HG02798 (cell line): ENCODE results near the gene MAN1C1.
"Not testable (repeated sequence)": the region's sequence is repeated elsewhere in the genome, so short reads cannot be mapped to it uniquely, and the experiment has no call there.

Source experiments
- ATAC-seq: cut with Tn5 transposase; IDR thresholded peaks from one replicate; pipeline ENCODE4 v1.9.1; 2021; ENCODE audit warnings: mild to moderate bottlenecking; ENCODE audit not compliant: unreplicated experiment, poor library complexity

The MAN1C1 gene

GRCh38 chr1:25729045-25729444 is 112.5 kb downstream of the MAN1C1 start:
- no peak for ATAC-seq

- no peak for ATAC-seq
These were observed 113.4 kb downstream of the MAN1C1 start for GRCh38 chr1:25729790-25730644.

GRCh38 chr1:25731148-25731547 is 114.6 kb downstream of the MAN1C1 start:
- no peak for ATAC-seq

- no peak for ATAC-seq
These were observed 115.2 kb downstream of the MAN1C1 start for GRCh38 chr1:25731626-25732370.

GRCh38 chr1:25732821-25733220 is 116.2 kb downstream of the MAN1C1 start:
- ATAC-seq = no peak

- no peak for ATAC-seq
These were observed 116.7 kb downstream of the MAN1C1 start for GRCh38 chr1:25733271-25733670.

GRCh38 chr1:25734991-25735390 is 118.4 kb downstream of the MAN1C1 start:
- ATAC-seq = not testable (repeated sequence)

GRCh38 chr1:25735956-25736529 is 119.5 kb downstream of the MAN1C1 start:
- ATAC-seq = no peak

- ATAC-seq = no peak
These were observed 120.5 kb downstream of the MAN1C1 start for GRCh38 chr1:25737130-25737529.

GRCh38 chr1:25738499-25738898 is 121.9 kb downstream of the MAN1C1 start:
- no peak for ATAC-seq

GRCh38 chr1:25739341-25739740 is 122.8 kb downstream of the MAN1C1 start:
- no peak for ATAC-seq

GRCh38 chr1:25740071-25740470 is 123.5 kb downstream of the MAN1C1 start:
- ATAC-seq = no peak

GRCh38 chr1:25742316-25742715 is 125.7 kb downstream of the MAN1C1 start:
- no peak for ATAC-seq

GRCh38 chr1:25743164-25744139 is 126.9 kb downstream of the MAN1C1 start:
- ATAC-seq = no peak

GRCh38 chr1:25744140-25744581 is 127.6 kb downstream of the MAN1C1 start:
- ATAC-seq = no peak

- ATAC-seq = no peak
These were observed 128.2 kb downstream of the MAN1C1 start for GRCh38 chr1:25744636-25745425.

GRCh38 chr1:25746299-25747045 is 129.9 kb downstream of the MAN1C1 start:
- no peak for ATAC-seq

- ATAC-seq = no peak
These were observed 130.6 kb downstream of the MAN1C1 start for GRCh38 chr1:25747046-25747719.
